WTC11 (cell line): ENCODE data around the gene MRC1. TPM values are rescaled to one million over a fixed set of nuclear protein-coding genes. Genes with fewer than 3 reads are reported as not detected.
A peak's percentile ranks its signal among the peaks of the same experiment; 100 is the strongest.

Experiments
- ATAC-seq: fragments of 200-7000 bp; cut with Tn5 transposase; 2 replicates; pipeline ENCODE4 v1.10.0; 2021; ENCODE audit warnings: mild to moderate bottlenecking, moderate library complexity
- CTCF ChIA-PET: fragments of 300-600 bp; sonication (Branson Sonifier 250); formaldehyde crosslinking; loops from one replicate; lab custom pipeline; 2021; ENCODE audit warnings: antibody characterized with exemption; lab: Charles Lee
- POLR2A ChIA-PET: fragments of 350-600 bp; sonication (Branson Sonifier 250); formaldehyde crosslinking; loops from one replicate; lab custom pipeline; 2021; ENCODE audit warnings: antibody characterized with exemption; lab: Charles Lee
- DNase-seq: peaks from one replicate; pipeline ENCODE4 v3.0.0; 2021; ENCODE audit warnings: low spot score
- H3K27ac Mint-ChIP-seq: 2 replicates; pipeline ENCODE4 v1.8.0; 2021; ENCODE audit warnings: mixed read lengths
- H3K27me3 Mint-ChIP-seq: 2 replicates; pipeline ENCODE4 v1.8.0; 2021; ENCODE audit warnings: low read depth, mild to moderate bottlenecking, moderate library complexity, mixed read lengths
- H3K36me3 Mint-ChIP-seq: 2 replicates; pipeline ENCODE4 v1.8.0; 2021; ENCODE audit warnings: mixed read lengths
- H3K4me1 Mint-ChIP-seq: 2 replicates; pipeline ENCODE4 v1.8.0; 2022; ENCODE audit warnings: mixed read lengths
- H3K4me3 Mint-ChIP-seq: 2 replicates; pipeline ENCODE4 v1.8.0; 2021; ENCODE audit warnings: mild to moderate bottlenecking, moderate library complexity, mixed read lengths
- H3K9me3 Mint-ChIP-seq: 2 replicates; pipeline ENCODE4 v1.8.0; 2021; ENCODE audit warnings: mixed read lengths
- EMX1 ChIP-seq: fragments of 250-450 bp; sonication (Bioruptor Pico); IDR thresholded peaks from 2 replicates; pipeline ENCODE4 v1.8.0; 2021; ENCODE audit warnings: mild to moderate bottlenecking
- ETV6 ChIP-seq: sonication (generic); formaldehyde crosslinking; IDR thresholded peaks from 2 replicates; pipeline ENCODE4 v1.8.1; 2022; ENCODE audit warnings: mild to moderate bottlenecking, missing genetic modification reagents
- FOXK1 ChIP-seq: sonication (generic); formaldehyde crosslinking; IDR thresholded peaks from 2 replicates; pipeline ENCODE4 v1.8.0; 2022; ENCODE audit warnings: mild to moderate bottlenecking, moderate library complexity, missing genetic modification reagents
- JUN ChIP-seq: sonication (generic); formaldehyde crosslinking; IDR thresholded peaks from 2 replicates; pipeline ENCODE4 v1.8.0; 2023; ENCODE audit warnings: mild to moderate bottlenecking, missing genetic modification reagents
- KAT7 ChIP-seq: sonication (generic); formaldehyde crosslinking; IDR thresholded peaks from 2 replicates; pipeline ENCODE4 v1.8.1; 2023; ENCODE audit warnings: missing genetic modification reagents, mild to moderate bottlenecking, borderline replicate concordance
- MXD4 ChIP-seq: fragments of 250-450 bp; sonication (Bioruptor Pico); IDR thresholded peaks from 2 replicates; pipeline ENCODE4 v1.8.0; 2021; ENCODE audit warnings: mild to moderate bottlenecking, moderate library complexity, borderline replicate concordance
- NR1H2 ChIP-seq: sonication (generic); formaldehyde crosslinking; IDR thresholded peaks from 2 replicates; pipeline ENCODE4 v1.9.0; 2021; ENCODE audit warnings: mild to moderate bottlenecking, moderate library complexity, missing genetic modification reagents
- NR2C2 ChIP-seq: sonication (generic); formaldehyde crosslinking; IDR thresholded peaks from 2 replicates; pipeline ENCODE4 v1.8.0; 2022; ENCODE audit warnings: mild to moderate bottlenecking, missing genetic modification reagents
- OVOL2 ChIP-seq: fragments of 250-450 bp; sonication (Bioruptor Pico); IDR thresholded peaks from 2 replicates; pipeline ENCODE4 v1.9.0; 2021; ENCODE audit warnings: mild to moderate bottlenecking, borderline replicate concordance
- PRRX2 ChIP-seq: fragments of 250-450 bp; sonication (Bioruptor Pico); IDR thresholded peaks from 2 replicates; pipeline ENCODE4 v1.8.0; 2021; ENCODE audit warnings: mild to moderate bottlenecking
- RORB ChIP-seq: fragments of 250-450 bp; sonication (Bioruptor Pico); IDR thresholded peaks from 2 replicates; pipeline ENCODE4 v1.9.0; 2021; ENCODE audit warnings: mild to moderate bottlenecking
- SMAD4 ChIP-seq: sonication (generic); formaldehyde crosslinking; IDR thresholded peaks from 2 replicates; pipeline ENCODE4 v1.8.0; 2022; ENCODE audit warnings: mild to moderate bottlenecking, missing genetic modification reagents
- TEAD1 ChIP-seq: sonication (generic); formaldehyde crosslinking; IDR thresholded peaks from 2 replicates; pipeline ENCODE4 v1.8.0; 2022; ENCODE audit warnings: mild to moderate bottlenecking, missing genetic modification reagents
- USF1 ChIP-seq: sonication (generic); formaldehyde crosslinking; IDR thresholded peaks from 2 replicates; pipeline ENCODE4 v1.8.0; 2022; ENCODE audit warnings: mild to moderate bottlenecking, missing genetic modification reagents
- ZNF138 ChIP-seq: sonication (generic); formaldehyde crosslinking; conservative IDR thresholded peaks from 2 replicates; pipeline ENCODE4 v1.8.1; 2022; ENCODE audit warnings: mild to moderate bottlenecking, moderate library complexity, missing genetic modification reagents
- ZNF232 ChIP-seq: sonication (generic); formaldehyde crosslinking; IDR thresholded peaks from 2 replicates; pipeline ENCODE4 v1.8.0; 2022; ENCODE audit warnings: mild to moderate bottlenecking, missing genetic modification reagents
- ZNF423 ChIP-seq: fragments of 250-450 bp; sonication (Bioruptor Pico); IDR thresholded peaks from 2 replicates; pipeline ENCODE4 v2.1.2; 2022; ENCODE audit warnings: mild to moderate bottlenecking, moderate library complexity
- ZNF671 ChIP-seq: fragments of 250-450 bp; sonication (Bioruptor Pico); IDR thresholded peaks from 2 replicates; pipeline ENCODE4 v1.8.0; 2021; ENCODE audit warnings: mild to moderate bottlenecking
- total RNA-seq: library from RNA; stranded (reverse); gene quantifications from 3 replicates; pipeline ENCODE4 v1.2.3, GENCODE V29; 2021
- TF ChIP-seq, protein P1 (sequence below): sonication (generic); formaldehyde crosslinking; IDR thresholded peaks from 2 replicates; pipeline ENCODE4 v1.8.1; 2023; ENCODE audit warnings: mild to moderate bottlenecking, missing genetic modification reagents, borderline replicate concordance
- TF ChIP-seq, protein P2 (sequence below): fragments of 200-600 bp; IDR thresholded peaks from 2 replicates; pipeline ENCODE4 v1.8.0; 2022; ENCODE audit warnings: antibody characterized with exemption

MRC1 gene
- total RNA-seq, 1 experiment from 2014 or later: 0.33 TPM

- peak; percentile 86 for ATAC-seq
These were observed 27.8 kb downstream of the MRC1 start for GRCh38 chr10:17836942-17837341.

GRCh38 chr10:17838080-17838648, 29.0 kb downstream of the MRC1 start:
- H3K4me3 Mint-ChIP-seq: no peak overlapping the region
- POLR2A ChIA-PET: no interaction called here
- no peak for TF ChIP-seq ZNF138 (CRISPR knock-in tag)
- no peak for TF ChIP-seq PRRX2 (CRISPR knock-in tag)
- no peak for TF ChIP-seq OVOL2 (CRISPR knock-in tag)
- TF ChIP-seq KAT7 (CRISPR knock-in tag): no peak
- TF ChIP-seq ZNF423: no peak
- TF ChIP-seq ZNF671 (CRISPR knock-in tag): no peak
- TF ChIP-seq TEAD1 (CRISPR knock-in tag): no peak
- TF ChIP-seq, protein P1, sequence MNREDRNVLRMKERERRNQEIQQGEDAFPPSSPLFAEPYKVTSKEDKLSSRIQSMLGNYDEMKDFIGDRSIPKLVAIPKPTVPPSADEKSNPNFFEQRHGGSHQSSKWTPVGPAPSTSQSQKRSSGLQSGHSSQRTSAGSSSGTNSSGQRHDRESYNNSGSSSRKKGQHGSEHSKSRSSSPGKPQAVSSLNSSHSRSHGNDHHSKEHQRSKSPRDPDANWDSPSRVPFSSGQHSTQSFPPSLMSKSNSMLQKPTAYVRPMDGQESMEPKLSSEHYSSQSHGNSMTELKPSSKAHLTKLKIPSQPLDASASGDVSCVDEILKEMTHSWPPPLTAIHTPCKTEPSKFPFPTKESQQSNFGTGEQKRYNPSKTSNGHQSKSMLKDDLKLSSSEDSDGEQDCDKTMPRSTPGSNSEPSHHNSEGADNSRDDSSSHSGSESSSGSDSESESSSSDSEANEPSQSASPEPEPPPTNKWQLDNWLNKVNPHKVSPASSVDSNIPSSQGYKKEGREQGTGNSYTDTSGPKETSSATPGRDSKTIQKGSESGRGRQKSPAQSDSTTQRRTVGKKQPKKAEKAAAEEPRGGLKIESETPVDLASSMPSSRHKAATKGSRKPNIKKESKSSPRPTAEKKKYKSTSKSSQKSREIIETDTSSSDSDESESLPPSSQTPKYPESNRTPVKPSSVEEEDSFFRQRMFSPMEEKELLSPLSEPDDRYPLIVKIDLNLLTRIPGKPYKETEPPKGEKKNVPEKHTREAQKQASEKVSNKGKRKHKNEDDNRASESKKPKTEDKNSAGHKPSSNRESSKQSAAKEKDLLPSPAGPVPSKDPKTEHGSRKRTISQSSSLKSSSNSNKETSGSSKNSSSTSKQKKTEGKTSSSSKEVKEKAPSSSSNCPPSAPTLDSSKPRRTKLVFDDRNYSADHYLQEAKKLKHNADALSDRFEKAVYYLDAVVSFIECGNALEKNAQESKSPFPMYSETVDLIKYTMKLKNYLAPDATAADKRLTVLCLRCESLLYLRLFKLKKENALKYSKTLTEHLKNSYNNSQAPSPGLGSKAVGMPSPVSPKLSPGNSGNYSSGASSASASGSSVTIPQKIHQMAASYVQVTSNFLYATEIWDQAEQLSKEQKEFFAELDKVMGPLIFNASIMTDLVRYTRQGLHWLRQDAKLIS (CRISPR knock-in tag): no peak
- TF ChIP-seq RORB: no peak
- TF ChIP-seq SMAD4 (CRISPR knock-in tag): no peak
- no peak for TF ChIP-seq MXD4 (CRISPR knock-in tag)
- TF ChIP-seq USF1 (CRISPR knock-in tag): no peak
- TF ChIP-seq EMX1: no peak
- TF ChIP-seq, all 79 proteins: peak for 0
- no peak overlapping the region for H3K27ac Mint-ChIP-seq
- H3K27me3 Mint-ChIP-seq: no peaks in the 10 kb centered on the region
- CTCF ChIA-PET: interaction anchor here (0.9 to 1.8 kb wide), 4 partner anchors 10 to 462 kb away, joined by 3 to 8 read pairs (median 4); no protein-coding TSS in a partner anchor
- ATAC-seq: no peak
- H3K9me3 Mint-ChIP-seq: no peaks in the 10 kb centered on the region
- DNase-seq: no peak
- H3K36me3 Mint-ChIP-seq: no peaks in the 10 kb centered on the region
- peaks cover 10% of the 10 kb centered on the region for H3K4me1 Mint-ChIP-seq

More at GRCh38 chr10:17836942-17837341, 27.8 kb downstream of the MRC1 start:
- ChIA-PET CTCF (interaction anchor here (0.8 to 1.8 kb wide), 4 partner anchors 10 to 380 kb away, joined by 3 to 8 read pairs (median 4); no protein-coding TSS in a partner anchor), POLR2A (no interaction called here)
- no peak overlapping the region for H3K4me3 Mint-ChIP-seq
- H3K36me3 Mint-ChIP-seq: no peaks in the 10 kb centered on the region
- peak; percentile 15 for DNase-seq
- H3K27ac Mint-ChIP-seq: peak overlapping the region; percentile 72
- TF ChIP-seq, protein P1 (CRISPR knock-in tag): no peak
- TF ChIP-seq ETV6 (CRISPR knock-in tag) (no peak), FOXK1 (CRISPR knock-in tag) (no peak), JUN (CRISPR knock-in tag) (no peak), NR1H2 (no peak), NR2C2 (no peak), ZNF232 (CRISPR knock-in tag) (no peak)
- TF ChIP-seq, protein P2, sequence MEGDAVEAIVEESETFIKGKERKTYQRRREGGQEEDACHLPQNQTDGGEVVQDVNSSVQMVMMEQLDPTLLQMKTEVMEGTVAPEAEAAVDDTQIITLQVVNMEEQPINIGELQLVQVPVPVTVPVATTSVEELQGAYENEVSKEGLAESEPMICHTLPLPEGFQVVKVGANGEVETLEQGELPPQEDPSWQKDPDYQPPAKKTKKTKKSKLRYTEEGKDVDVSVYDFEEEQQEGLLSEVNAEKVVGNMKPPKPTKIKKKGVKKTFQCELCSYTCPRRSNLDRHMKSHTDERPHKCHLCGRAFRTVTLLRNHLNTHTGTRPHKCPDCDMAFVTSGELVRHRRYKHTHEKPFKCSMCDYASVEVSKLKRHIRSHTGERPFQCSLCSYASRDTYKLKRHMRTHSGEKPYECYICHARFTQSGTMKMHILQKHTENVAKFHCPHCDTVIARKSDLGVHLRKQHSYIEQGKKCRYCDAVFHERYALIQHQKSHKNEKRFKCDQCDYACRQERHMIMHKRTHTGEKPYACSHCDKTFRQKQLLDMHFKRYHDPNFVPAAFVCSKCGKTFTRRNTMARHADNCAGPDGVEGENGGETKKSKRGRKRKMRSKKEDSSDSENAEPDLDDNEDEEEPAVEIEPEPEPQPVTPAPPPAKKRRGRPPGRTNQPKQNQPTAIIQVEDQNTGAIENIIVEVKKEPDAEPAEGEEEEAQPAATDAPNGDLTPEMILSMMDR: no peak
- peaks cover 10% of the 10 kb centered on the region for H3K4me1 Mint-ChIP-seq
- H3K9me3 Mint-ChIP-seq: no peaks in the 10 kb centered on the region
- H3K27me3 Mint-ChIP-seq: no peaks in the 10 kb centered on the region
